HG03064 (cell line): ENCODE results near the gene ACOT4.
"Not testable (repeated sequence)": the region's sequence is repeated elsewhere in the genome, so short reads cannot be mapped to it uniquely, and the experiment has no call there.

ENCODE experiments used
- ATAC-seq: cut with Tn5 transposase; IDR thresholded peaks from one replicate; pipeline ENCODE4 v1.9.1; 2021; ENCODE audit warnings: low read depth; ENCODE audit not compliant: unreplicated experiment

The ACOT4 gene

DNA sequence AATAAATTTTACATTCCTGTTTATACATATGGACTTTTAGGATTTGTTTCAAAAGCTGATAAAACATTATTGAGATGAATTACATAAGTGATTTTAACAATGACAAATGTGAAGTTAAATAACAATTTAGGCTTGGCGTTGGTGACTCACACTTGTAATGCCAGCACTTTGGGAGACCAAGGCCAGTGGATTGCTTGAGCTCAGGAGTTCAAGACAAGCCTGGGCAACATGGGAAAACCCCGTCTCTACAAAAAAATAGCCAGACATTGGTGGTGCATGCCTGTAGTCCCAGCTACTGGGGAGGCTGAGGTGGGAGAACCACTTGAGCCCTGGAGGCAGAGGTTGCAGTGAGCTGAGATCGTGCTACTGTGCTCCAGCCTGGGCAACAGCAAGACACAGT, 15.3 kb upstream of the ACOT4 start:
- ATAC-seq, result no peak

DNA sequence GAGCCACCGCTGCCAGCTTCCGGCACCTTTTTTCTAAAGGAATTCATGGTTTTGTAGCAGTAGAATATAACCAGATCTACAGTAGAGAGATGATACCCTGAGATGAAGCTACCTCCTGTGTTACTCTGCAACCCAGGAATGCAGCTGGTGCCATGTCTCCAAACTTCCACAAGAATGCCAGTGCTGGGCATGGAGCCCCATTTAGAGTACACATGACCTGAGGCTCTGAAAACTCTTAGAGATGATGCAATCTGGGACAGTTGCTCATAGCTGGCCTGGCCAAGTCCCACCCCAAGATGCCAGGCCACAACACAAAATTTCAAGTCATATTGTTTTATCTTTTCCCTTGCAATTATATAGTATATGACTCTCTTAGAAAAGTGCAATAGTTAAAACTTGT, 14.5 kb upstream of the ACOT4 start:
- ATAC-seq, result not testable (repeated sequence)

DNA sequence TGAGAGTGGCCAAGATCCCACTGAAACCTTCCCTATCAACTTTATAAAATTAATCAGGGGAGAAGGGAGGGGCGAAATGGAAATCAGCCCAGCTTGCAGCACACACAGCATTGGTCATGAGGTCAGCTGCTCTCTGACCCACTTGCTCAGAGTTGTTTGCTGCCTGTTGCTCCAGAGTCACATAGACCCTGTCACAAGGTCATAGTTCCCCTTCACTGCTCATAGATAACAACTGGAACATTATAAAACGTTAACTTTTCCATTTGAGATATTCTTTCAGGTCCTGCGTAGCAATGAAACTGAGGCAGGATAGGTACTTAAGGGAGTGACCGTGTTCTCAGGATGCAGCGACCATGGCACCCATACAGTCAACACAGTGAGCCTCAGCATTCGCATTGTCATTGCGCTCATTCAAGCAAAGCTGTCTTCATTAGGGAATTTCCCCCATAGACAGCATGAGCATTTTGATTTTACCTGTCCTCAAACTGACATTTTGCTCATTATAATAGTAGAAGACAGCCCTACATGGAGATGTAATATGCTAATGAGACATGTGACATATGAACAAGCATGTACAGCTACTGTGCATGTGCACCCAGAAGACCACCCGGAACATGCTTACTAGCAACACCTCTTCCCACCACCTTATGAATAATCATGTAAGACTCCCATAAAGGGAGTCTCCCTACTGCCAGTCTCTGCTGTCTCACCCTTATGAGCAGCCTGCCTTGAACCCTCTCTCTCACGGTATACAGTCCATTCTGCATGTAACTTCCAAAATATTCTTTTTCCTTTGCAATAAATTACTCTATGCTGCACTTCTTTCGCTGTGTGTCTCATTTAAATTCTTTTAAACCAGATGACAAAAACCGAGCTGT, 9.3 kb upstream of the ACOT4 start:
- ATAC-seq, result not testable (repeated sequence)

DNA sequence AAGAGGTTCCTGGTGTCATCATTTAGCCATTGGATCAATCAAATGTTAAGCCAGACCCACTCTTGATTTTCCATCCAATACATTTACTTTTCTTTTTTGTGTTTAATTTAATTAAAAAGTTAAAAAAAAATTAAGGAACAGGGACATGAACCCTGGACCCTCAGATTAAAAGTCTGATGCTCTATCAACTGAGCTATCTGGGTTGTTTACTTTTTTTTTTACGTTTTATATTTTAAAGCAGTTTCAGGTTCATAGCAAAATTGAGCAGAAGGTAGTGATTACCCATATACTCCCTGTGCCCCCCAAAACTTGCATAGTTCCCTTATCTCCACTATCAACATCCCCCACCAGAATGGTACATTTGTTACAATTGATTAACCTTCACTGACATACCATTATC, 3.0 kb upstream of the ACOT4 start:
- no peak for ATAC-seq

DNA sequence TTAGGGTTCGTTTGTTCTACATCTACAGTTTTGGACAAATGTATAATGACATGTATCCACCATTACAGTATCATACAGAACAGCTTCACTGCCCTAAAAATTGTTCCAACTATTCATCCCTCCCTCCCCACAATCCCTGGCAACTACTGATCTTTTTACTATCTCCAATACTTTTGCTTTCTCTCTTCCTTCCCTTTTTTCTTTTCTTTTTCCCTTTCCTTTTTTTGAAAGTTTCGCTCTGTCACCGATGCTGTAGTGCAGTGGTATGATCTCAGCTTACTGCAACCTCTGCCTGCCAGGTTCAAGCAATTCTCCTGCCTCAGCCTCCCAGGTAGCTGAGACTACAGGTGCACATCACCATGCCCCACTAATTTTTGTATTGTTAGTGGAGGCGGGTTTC, 2.6 kb upstream of the ACOT4 start:
- ATAC-seq, result no peak

DNA sequence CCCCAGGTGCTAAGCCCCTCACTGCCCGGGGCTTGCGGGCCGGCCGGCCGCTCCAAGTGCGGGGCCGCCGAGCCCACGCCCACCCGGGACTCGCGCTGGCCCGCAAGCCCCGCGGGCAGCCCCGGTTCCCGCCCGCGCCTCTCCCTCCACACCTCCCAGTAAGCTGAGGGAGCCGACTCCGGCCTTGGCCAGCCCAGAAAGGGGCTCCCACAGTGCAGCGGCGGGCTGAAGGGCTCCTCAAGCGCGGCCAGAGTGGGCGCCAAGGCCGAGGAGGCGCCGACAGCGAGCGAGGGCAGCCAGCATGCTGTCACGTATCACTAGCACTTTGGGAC, 1.0 kb upstream of the ACOT4 start:
- not testable (repeated sequence) for ATAC-seq

DNA sequence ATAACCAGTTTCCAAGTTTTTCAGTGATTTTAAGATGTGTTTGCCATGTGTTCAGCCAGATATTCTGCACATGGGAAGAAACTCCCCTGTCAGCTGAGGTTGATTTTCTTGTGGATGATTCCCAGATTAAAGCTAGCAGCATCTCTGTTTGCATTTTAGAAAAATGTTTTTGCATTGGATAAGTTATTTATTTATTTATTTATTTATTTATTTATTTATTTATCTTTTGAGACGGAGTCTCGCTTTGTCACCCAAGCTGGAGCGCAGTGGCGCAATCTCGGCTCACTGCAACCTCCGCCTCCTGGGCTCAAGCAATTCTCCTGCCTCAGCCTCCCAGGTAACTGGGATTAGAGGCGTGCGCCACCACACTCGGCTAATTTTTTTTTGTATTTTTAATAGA, 2.8 kb downstream of the ACOT4 start:
- no peak for ATAC-seq

DNA sequence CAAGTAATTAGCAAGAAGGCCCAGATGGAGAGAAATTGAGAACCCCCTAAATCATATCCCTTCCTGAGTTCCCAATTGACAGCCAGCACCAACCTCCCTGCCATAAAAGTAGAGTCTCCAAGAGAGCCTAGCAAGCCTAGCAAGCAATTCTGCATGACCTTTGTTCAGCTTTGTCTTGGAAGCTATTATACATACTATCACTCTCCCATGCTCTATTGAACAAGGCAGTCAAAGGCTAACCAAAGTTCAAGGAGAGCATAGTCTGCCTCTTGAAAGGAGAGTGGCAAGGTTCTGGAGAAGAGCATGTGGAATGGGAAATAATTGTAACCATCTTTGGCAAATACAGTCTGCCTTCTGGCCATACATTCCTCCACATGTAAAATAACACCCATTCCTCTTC, 7.8 kb downstream of the ACOT4 start:
- ATAC-seq, result no peak

DNA sequence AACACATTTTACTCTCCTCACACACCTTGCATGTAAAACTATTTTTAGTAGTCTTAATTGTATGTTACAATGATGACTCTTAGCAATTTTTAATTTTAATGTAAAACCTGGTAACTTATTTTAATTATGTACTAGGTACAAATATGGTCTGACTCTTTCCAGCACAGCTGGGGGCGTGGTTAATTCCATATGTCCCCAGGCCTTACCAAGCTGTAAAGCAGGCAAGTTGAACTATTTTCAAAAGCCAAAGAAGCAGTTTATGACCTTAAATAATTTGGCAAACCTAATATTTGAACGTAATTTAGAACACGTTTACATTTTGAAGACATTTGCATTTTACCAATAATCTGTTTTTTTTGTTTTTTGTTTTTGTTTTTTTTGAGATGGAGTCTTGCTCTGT, 11.3 kb downstream of the ACOT4 start:
- no peak for ATAC-seq

DNA sequence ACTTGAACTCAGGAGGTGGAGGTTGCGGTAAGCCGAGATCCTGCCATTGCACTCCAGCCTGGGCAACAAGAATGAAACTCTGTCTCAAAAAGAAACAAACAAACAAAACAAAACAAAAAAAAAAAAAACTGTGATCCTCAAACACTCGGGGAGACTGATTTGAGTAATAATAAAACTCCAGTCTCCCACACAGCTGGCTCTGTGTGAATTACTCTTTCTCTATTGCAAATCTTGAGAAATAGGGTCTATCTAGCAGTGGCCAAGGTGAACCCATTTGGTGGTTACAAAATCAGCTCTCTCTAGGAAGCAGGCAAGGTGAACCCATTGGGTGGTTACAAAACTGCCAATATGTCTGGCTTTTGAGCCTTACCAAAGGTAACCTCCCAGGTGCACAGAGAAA, 14.6 kb downstream of the ACOT4 start:
- ATAC-seq, result no peak

DNA sequence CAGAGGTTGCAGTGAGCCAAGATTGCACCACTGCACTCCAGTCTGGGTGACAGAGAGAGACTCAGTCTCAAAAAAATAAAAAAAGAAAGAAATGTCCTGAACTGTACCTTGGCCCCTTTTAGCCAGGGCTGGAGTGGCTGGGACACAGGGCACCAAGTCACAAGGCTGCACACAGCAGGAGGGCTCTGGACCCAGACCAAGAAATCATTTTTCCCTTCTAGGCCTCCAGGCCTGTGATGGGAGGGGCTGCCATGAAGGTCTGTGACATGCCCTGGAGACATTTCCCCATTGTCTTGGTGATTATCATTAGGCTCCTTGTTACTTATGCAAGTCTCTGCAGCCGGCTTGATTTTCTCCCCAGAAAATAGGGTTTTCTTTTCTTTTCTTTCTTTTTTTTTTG, 15.6 kb downstream of the ACOT4 start:
- ATAC-seq, result no peak

DNA sequence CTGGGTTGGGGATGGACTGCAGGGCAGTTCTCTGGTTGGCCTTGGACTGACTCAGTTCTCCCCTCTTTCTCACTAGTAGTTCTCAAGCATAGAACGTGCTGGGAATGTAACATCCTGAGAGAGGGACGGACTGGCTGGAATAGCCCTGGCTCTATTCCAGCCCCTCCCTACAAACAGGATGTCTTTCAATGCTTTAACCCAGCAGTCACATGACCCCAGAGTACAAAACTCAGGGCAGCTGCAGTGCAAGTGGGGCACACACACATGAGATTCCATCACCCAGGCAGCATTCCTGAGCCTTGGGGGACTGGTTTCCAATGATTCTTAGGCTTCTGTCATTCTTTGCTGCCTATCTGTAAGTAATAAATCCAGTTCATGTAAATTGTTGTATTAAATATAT, 19.0 kb downstream of the ACOT4 start:
- no peak for ATAC-seq

DNA sequence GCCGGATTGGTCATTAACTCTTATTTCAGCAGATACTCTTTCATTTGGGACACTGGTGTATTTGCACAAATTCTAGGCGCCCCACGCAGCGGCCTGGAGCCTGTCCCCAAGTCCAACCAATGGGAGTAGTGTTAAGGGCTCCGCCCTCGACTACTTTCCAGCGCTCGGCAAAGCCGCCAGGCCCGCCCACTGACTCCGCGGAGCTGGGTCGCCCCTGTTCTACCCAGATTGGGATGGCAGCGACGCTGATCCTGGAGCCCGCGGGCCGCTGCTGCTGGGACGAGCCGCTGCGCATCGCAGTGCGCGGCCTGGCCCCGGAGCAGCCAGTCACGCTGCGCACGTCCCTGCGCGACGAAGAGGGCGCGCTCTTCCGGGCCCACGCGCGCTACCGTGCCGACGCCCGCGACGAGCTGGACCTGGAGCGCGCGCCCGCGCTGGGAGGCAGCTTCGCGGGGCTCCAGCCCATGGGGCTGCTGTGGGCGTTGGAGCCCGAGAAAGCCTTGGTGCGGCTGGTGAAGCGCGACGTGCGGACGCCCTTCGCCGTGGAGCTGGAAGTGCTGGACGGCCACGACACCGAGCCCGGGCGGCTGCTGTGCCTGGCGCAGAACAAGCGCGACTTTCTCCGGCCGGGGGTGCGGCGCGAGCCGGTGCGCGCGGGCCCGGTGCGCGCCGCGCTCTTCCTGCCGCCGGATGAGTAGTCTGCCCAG, 20.8 kb downstream of the ACOT4 start, which contains the start of gene ACOT6:
ACOT6 (plus strand) TSS at position 179 of the 707 bp plus-strand sequence; CDS start at position 234, 55 bp downstream.
- peak; percentile 64 for ATAC-seq

DNA sequence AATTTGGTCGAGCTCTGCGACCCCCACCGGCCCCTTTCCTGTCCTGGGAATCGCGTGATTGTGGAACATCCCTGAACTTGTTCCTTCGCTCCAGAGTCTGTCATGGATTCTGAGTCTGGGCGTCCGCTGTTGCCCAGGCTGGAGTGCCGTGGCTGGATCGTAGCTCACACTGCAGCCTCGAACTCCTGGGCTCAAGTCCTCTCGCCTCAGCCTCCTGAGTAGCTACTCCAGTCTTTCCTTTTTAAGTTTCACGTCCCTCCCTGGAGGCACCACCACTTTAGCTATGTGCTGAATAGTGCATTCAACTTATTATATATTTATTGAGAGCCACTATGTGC, 21.3 kb downstream of the ACOT4 start:
- ATAC-seq, result no peak

DNA sequence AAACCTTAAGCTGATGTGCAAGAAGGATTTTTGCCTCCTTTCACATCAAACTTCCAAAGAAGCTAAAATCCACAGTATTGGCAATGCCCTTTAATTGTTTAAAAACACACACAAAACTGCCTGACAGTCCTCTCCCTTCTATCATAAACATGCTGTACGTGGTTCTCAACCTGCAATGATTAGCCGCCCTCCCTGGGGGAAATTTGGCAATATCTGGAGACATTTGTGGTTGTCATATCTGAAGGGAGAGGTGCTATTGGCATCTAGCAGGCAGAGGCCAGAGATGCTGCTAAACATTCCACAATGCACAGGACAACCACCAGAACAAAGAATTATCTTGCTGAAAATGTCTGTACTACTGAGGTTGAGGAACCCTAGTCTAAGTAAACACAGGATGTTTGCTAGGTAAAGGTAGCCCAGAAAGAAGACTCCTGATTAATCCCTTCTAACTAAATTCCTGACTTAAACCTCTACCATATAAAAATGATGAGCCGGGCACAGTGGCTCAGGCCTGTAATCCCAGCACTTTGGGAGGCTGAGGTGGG, 21.8 kb downstream of the ACOT4 start:
- ATAC-seq, result no peak

DNA sequence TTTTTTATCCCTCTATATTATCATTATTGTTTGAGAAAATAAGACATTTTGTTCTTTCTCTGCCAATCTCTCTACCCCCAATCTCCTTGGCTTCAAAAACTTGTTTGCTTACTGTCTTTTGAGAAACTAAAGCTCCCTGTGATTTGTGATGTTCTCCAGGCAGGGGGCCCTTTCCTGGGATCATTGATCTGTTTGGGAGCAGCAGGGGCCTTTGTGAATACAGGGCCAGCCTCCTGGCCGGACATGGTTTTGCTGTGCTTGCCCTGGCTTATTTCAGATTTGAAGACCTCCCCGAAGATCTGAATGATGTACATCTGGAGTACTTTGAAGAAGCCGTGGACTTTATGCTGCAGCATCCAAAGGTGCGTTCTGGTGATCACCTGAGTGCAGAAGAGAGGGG, 25.2 kb downstream of the ACOT4 start:
- no peak for ATAC-seq

DNA sequence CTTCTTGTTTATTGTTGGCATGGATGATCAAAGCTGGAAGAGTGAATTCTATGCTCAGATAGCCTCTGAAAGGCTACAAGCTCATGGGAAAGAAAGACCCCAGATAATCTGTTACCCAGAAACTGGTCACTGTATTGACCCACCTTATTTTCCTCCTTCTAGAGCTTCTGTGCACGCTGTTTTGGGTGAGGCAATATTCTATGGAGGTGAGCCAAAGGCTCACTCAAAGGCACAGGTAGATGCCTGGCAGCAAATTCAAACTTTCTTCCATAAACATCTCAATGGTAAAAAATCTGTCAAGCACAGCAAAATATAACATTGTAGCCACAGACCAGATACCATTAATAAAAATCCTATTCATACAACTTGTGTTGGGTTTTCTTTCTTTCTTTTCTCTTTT, 27.9 kb downstream of the ACOT4 start:
- no peak for ATAC-seq

DNA sequence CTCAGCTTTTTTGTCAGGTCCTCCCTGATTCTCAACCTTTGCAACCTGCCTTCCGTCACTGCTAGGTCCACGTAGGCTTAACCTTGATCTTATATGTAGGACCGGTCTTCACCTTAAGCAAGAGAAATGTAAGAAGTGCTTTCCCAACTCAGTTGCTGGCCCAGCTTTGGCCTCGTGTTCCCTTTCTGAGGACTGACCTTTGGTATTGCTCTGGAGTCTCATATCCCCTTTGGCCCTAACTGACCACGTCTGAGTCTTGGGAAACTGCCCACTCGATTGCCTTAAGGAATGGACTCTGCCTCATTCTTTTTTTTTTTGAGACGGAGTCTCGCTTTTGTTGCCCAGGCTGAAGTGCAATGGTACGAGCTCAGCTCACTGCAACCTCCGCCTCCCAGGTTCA, 28.6 kb downstream of the ACOT4 start:
- ATAC-seq, result no peak

DNA sequence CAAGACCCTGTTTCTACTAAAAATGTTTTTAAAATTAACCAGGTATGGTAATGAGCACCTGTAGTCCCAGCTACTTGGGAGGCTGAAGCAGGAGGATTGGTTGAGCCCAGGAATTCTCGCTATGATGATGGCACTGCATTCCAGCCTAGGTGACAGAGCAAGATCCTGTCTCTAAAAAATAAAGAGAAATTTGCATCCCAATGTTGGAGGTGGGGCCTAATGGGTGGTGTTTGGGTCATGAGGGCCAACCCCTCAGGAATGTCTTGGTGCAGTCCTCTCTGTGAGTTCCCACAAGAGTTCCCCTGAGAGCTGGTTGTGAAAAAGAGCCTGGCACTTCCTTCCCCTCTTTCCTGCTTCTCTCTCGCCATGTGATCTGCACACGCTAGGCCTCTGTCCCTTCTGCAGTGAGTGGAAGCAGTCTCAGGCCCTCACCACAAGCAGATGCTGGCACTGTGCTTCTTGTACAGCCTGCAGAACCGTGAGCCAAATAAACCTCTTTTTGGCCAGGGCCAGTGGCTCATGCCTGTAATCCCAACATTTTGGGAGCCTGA, 31.9 kb downstream of the ACOT4 start:
- no peak for ATAC-seq

DNA sequence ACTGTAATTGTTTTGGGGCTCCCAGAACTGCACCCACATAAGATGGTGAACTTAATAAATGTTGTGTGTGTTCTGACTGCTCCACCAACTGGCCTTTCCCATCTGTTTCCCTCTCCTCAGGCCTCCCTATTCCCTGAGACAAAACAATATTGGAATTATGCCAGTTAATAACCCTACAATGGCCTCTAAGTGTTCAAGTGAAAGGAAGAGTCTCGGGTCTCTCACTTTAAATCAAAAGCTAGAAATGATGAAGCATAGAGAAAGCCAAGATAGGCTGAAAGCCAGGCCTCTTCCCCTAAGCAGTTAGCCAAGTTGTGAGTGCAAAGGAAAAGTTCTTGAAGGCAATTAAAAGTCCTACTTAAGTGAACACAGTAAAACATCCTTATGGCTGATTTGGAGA, 34.0 kb downstream of the ACOT4 start:
- no peak for ATAC-seq

DNA sequence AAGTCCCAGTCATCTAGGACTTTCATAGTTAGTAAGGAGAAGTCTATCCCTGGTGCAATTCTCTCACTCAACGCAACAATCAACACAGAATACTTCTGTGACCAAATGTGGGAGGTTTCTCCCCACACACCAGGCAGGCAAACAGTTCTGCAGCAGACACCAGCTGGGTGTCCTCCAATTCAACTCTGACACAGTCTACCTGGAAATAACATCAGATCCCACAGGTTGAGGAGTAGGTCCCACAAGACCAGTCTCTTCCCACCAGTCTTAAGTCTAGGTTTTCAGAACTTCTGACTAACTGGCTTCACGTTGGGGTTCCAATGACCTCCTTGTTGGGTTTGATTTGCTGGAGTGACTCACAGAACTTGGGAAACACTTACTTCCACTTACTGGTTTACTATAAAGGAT, 35.5 kb downstream of the ACOT4 start:
- no peak for ATAC-seq
